Heart left ventricle (tissue), 13 donors: Measurements from ENCODE around the gene PAXX.

Experiments used
- CTCF ChIP-seq, 12 donors: fragments of 200-600 bp; sonication (generic) in 4 of 12; IDR thresholded peaks; one replicate each; pipeline versions ENCODE4 v1.5.0 to v1.8.0; 2018 to 2022; ENCODE audit warnings: antibody characterized with exemption in 12 of 12, mild to moderate bottlenecking in 5 of 12
- POLR2A ChIP-seq, 2 donors: fragments of 450-650 bp; IDR thresholded peaks; one replicate each; pipeline ENCODE4 v1.6.1; 2017; ENCODE audit warnings: antibody characterized with exemption in 2 of 2, mild to moderate bottlenecking in 2 of 2, moderate library complexity in 2 of 2
- donor health status: ischemic (EF 13 %, LVEDD 7.1; RV severe dilation, severe dysfunction).
- donor health status: DM: no; HTN: yes; CAD: no.
- donor health status: DM: no; HTN: no; CAD: no.
- donor health status: ischemic (EF 25% LVEDD 6.9; RV normal size, moderate dysfunction).
- donor health status: ischemic (EF 25% LVEDD 5.7; RV mildly dilated, moderate dysfunction).
- donor health status: ischemic (EF 35%, LVEDD 5.7; RV mildly dilated, moderate dysfunction).
- donor health status: nonischemic (EF 11% LVEDD 7.7; RV severe dilation, severe dysfunction).
- donor health status: DM: yes; HTN: yes; CAD: no.
- donor health status: PGD.
- donor health status: ischemic (EF 29% LVEDD 5.4; RV normal size, mild dysfunction).
- donor health status: nonischemic (EF 23%, LVEDD 6.1; RV moderate dilation, normal function).

- TF ChIP-seq CTCF (IDR thresholded peaks at IDR 0.05) (peak in 3 of 12 donors; percentile 4 to 22 (median 19)), POLR2A (IDR thresholded peaks at IDR 0.05) (no peak)
These were observed 36.2 kb downstream of the PAXX start for GRCh38 chr9:137028263-137029057.
